Prostate gland (tissue), 2 donors: ENCODE measurements around the gene FAM98B.

Experiments used
- CTCF ChIP-seq, 4 experiments: fragments of 200-600 bp in 2 of 4; fragments of 450-650 bp in 2 of 4; sonication (generic) in 2 of 4; IDR thresholded peaks; 1 replicate in 3 of 4; 2 replicates in 1 of 4; pipeline ENCODE4 v1.5.1; 2016 to 2019; ENCODE audit warnings: antibody characterized with exemption in 4 of 4, mild to moderate bottlenecking in 2 of 4, moderate library complexity in 2 of 4
- POLR2A ChIP-seq: fragments of 450-650 bp; IDR thresholded peaks from one replicate; pipeline ENCODE4 v1.6.1; 2016; ENCODE audit warnings: antibody characterized with exemption, mild to moderate bottlenecking
- POLR2AphosphoS5 ChIP-seq: sonication (generic); formaldehyde crosslinking; IDR thresholded peaks from one replicate; pipeline ENCODE4 v1.6.1; 2017; ENCODE audit warnings: antibody characterized with exemption

GRCh38 chr15:38441130-38441519, 12.8 kb upstream of the FAM98B start:
- TF ChIP-seq CTCF (IDR thresholded peaks at IDR 0.05): no peak
- no peak for TF ChIP-seq POLR2A
- no peak for TF ChIP-seq POLR2AphosphoS5
